GM18870 (cell line): ENCODE results near the gene NUDT3.
"Not testable (repeated sequence)": the region's sequence is repeated elsewhere in the genome, so short reads cannot be mapped to it uniquely, and the experiment has no call there.

Experiments used
- ATAC-seq: cut with Tn5 transposase; IDR thresholded peaks from one replicate; pipeline ENCODE4 v1.9.1; 2021; ENCODE audit warnings: moderate library complexity; ENCODE audit not compliant: unreplicated experiment

Gene NUDT3

DNA sequence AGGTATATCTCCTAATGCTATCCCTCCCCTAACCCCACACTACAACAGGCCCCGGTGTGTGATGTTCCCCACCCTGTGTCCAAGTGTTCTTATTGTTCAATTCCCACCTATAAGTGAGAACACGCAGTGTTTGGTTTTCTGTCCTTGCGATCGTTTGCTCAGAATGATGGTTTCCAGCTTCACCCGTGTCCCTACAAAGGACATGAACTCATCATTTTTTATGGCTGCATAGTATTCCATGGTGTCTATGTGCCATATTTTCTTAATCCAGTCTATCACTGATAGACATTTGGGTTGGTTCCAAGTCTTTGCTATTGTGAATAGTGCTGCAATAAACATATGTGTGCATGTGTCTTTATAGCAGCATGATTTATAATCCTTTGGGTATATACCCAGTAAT, 20.6 kb downstream of the NUDT3 start:
- not testable (repeated sequence) for ATAC-seq

DNA sequence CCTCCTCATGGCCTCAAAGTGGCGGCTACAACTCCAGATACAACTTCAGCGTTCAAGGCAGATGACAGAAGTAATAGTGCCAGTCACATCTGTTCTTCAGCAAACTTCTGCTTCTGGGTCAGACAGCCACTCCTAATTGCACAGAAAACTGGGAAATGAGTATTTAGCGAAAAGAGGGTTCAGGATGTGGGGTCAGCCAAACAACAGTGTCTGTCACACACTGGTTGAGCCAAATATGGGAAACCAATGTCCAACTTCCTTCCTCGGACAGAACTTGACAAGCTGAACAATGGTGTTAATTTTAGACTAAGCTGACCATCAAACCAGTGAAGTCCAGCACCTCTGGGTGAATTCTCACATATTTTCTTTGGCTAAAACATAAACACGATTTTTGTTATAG, 22.1 kb downstream of the NUDT3 start:
- ATAC-seq: no peak

DNA sequence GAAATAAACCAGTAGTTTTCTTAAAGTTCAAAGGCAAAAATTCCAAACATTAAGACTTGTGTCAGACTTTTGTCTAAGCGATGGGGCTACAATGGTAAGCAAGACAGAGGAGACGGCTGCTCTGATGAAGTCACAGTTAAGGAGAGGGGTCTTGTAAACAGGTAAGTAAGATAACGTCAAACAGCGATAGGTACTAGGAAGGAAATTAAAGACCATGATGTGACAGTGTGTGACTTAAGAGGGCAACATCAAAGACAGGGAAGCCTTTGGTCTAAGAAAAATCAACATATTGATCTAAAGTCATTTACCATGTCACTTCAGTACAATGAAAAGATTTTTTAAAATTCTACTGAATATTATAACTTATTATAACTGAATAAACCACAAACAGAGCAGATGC, 23.1 kb downstream of the NUDT3 start:
- ATAC-seq: no peak

DNA sequence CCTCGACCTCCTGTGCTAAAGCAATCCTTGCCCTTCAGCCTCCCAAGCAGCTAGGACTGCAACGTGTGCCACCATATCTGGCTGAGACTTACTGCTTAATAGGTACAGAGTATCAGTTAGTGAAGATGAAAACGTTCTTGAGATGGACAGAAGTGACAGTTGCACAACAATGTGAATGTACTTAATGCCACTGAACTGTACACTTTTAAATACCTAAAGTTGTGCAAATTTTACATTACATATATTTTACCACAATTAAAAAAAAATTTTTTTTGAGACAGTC, 25.9 kb downstream of the NUDT3 start:
- ATAC-seq: no peak

DNA sequence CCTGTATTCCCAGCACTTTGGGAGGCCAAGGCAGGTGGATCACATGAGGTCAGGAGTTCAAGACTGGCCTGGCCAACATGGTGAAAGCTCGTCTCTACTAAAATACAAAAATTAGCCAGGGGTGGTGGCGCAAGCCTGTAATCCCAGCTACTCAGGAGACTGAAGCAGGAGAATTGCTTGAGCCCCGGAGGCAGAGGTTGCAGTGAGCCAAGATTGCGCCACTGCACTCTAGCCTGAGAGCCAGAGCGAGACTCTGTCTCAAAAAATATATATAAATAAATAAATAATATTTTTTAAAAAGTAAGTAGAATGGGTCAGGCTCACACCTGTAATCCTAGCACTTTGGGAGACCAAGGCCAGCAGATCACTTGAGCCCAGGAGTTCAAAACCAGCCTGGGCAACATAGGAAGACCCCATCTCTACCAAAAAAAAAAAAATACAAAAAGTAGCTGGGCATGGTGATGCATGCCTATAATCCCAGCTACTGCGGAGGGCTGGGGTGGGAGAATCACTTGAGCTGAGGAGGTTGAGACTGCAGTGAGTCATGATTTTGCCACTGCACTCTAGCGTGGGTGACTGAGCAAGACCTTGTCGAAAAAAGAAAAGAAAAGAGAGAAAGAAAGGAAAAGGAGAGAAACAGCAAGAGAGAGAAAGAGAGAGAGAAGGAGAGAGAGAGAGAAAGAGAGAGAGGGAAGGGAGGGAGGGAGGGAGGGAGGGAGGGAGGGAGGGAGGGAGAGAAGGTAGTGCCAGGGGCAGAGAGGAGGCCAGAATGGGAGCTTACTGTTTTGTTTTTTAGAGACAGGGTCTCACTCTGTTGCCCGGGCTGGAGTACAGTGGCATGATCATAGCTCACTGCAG, 26.5 kb downstream of the NUDT3 start:
- not testable (repeated sequence) for ATAC-seq

DNA sequence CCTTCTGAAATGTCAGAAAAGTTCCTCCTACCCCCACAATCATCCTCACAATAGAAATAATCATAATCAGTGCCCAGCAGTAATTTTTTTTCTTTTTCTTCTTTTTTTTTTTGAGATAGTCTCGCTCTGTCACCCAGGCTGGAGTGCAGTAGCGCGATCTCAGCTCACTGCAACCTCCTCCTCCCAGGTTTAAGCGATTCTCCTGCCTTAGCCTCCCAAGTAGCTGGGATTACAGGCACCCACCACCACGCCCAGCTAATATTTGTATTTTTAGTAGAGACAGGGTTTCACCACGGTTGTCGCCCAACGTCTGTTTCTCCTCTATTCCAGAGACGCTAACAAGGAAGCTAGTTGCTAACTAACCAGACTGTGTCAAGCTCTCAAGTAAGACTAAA, 28.8 kb downstream of the NUDT3 start:
- not testable (repeated sequence) for ATAC-seq

DNA sequence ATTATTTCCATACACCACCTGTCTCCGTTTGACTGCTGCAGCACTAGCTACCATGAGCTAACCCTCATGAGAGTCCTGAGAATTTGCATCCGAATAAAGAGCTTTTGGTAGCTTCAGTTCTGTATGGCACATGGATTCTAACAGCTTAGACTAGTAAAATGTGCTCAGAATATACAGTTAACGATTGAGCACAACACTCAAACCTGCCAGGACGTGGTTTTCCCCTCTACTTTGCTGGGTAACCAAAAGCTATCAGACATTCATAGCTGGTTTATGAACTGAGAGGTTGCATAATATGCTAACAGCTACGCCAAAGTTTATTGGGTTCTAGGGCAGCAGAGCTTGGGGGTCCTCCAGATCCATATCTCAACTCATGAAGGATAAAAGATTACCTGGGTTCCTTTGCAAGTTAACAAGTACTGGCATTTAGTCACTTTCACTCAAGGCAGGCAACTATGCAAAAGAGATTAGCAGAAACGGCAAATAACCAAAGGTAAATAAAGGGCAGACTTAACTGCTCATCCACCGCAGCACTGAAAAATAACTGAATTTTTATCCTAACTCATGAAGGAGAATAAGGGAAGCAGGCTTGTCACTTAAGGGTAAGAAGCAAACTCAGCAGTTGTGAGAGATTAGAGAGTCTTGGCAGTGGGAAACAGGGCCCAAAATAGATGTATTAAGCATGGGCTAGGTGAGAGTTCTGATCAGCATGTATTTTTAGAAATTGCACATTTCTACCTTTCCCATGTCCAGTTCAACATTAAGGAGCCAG, 29.4 kb downstream of the NUDT3 start:
- no peak for ATAC-seq

- no peak for ATAC-seq
Observed at GRCh38 chr6:34362176-34362575, 30.3 kb downstream of the NUDT3 start.

- no peak for ATAC-seq
Observed at GRCh38 chr6:34360556-34360955, 31.9 kb downstream of the NUDT3 start.

DNA sequence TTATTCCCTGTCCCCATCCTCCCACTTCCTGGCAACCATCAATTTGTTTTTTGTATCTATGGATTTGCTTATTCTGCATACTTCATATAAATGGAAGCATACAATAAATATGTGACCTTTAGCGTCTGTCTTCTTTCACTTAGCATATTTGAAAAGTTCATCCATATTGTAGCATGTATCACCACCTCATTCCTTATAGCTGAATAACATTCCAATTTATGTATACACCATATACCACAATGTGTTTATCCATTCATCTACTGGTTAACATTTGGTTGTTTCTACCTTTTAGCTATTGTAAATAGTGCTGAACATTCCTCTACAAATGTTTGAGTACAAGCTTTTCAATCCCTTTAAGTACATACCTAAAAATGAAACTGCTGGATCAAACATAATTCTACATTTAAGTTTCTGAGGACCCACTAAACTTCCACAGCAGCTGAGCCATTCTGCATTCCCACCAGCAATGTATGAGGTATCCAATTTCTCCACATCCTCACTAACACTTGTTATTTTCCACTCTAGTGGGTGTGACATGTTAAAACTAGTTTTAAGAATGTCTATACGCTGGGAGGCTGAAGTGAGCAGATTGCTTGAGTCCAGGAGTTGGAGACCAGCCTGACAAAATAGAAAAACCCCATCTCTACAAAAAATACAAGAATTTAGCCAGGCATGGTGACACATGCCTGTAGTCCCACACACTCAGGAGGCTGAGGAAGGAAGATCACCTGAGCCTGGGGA, 32.9 kb downstream of the NUDT3 start:
- ATAC-seq: no peak

DNA sequence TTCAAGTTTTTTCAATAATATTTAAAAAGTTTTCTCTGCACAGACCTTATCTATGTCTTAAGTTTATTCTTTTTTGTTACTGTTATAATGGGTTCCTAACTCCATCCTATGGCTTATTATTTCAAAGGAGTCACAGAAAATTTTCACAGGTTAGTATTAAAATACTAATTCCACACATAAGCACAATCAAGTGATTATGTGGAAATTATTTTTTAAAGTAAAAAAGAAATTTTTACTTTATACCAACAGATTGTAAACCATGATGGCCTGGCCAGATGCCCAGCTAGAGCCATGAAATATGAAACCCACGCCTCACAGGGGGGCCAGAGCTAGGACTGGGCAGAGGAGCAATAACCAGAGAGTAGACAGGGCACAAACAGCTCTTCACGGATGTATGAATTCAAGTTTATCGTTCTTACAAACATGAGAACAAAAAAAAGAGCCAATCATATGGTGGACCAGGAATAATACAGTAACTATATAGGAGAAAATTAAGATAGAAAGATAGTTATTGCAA, 34.0 kb downstream of the NUDT3 start:
- ATAC-seq: no peak

- no peak for ATAC-seq
Observed at GRCh38 chr6:34357937-34358336, 34.5 kb downstream of the NUDT3 start.

DNA sequence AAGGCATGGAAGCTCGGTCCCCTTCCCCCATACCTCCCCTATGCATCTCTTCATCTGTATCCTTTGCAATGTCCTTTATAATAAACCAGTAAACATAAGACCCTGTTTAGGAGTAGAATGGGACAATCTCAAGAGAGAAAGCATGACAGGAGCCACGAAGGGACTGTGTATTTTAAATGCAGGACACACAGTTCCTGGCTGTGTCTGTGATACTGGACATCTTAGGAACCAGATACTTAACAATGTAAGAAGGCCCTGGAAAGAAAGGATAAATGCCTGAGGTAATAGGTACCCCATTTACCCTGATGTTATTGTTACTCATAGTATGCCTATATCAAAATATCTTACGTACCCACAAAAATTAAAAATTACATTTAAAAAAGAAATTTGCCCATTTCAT, 36.6 kb downstream of the NUDT3 start:
- no peak for ATAC-seq

DNA sequence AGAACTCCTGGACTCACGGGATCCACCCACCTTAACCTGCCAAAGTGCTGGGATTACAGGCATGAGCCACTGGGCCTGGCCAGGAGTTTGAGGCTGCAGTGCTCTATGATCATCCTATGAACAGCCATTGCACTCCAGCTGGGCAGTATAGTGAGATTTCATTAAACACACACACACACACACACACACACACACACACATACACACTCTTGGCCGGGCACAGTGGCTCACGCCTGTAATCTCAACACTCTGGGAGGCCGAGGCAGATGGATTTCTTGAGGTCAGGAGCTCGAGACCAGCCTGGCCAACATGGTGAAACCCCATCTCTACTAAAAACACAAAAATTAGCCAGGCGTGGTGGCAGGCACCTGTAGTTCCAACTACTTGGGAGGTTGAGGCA, 38.2 kb downstream of the NUDT3 start:
- not testable (repeated sequence) for ATAC-seq

DNA sequence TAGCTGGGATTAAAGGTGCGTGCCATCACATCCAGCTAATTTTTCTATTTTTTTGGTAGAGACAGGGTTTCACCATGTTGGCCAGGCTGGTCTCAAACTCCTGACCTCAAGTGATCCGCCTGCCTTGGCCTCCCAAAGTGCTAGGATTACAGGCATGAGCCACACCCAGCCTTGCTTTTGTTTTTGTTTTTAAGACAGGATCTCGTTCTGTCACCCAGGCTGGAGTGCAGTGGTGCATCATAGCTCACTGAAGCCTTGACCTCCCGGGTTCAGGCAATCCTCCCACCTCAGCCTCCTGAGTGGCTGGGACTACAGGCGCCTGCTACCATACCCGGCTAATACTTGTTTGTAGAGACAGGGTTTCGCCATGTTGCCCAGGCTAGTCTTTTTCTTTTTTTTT, 38.9 kb downstream of the NUDT3 start:
- ATAC-seq: not testable (repeated sequence)

GRCh38 chr6:34352305-34352937, 40.0 kb downstream of the NUDT3 start:
- no peak for ATAC-seq

GRCh38 chr6:34350934-34351217, 41.6 kb downstream of the NUDT3 start:
- ATAC-seq: no peak

DNA sequence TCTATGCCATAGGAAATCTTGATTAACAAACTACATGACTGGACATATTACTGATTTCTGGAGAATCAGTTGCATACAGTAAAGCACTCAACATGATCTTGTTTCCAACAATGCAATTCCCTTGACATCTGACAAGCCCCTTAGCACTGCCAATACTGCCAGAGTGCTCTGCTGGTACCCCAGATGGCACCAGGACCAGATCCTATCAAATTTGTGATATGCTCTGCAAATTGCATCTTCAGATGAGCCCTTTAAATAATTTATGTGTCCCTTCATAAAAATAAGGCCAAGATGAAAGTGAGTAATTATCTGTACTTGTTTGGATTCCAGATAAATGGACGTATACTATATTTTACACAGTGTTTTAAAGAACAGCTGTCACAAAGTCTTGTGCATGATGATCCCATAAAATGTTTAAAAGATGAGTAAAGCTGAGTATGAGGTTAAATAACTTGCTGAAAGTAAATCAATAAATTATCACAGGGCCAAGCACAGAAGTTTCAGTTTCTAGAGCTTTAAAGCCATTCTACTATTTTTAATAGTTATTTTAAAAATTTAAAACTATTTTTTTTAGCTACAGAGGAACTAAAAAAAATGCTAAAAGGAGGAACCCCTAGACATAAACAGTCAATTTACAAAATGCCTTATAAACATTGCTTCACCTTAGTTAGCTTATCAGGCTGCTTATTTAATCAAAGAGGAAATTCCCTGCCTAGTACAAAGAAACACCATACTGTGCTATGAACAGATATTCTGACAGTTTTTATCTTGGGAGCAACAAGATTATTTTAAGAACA, 42.1 kb downstream of the NUDT3 start:
- no peak for ATAC-seq

GRCh38 chr6:34349211-34349610, 43.3 kb downstream of the NUDT3 start:
- no peak for ATAC-seq

GRCh38 chr6:34347303-34347702, 45.2 kb downstream of the NUDT3 start:
- ATAC-seq: no peak
